ENCODE data around the gene IPP. TPM values are rescaled to one million over a fixed set of nuclear protein-coding genes. Genes with fewer than 3 reads are reported as not detected.

The IPP gene
- total RNA-seq, 1 experiment from 2014 or later, result 25.4 TPM

GRCh38 chr1:45656573-45657226 is 93.8 kb downstream of the IPP start:
- no peaks in the 10 kb centered on the region for H3K9me2 ChIP-seq (ENCODE audit: insufficient read depth)
- H4K20me1 ChIP-seq (ENCODE audit: insufficient read depth), result peaks cover 24% of the 10 kb centered on the region
- no peak for DNase-seq
- H3F3A ChIP-seq (ENCODE audit: insufficient read depth, low read depth), result no peaks in the 10 kb centered on the region; the same call in 1 of the 2 replicates
- H2AFZ ChIP-seq, result no peak overlapping the region
- H3K36me3 ChIP-seq (ENCODE audit: low read depth), result peaks cover 63% of the 10 kb centered on the region
- peaks cover 12% of the 10 kb centered on the region; the same call in 1 of the 2 replicates for H3K79me2 ChIP-seq (ENCODE audit: low read depth)
- CTCF ChIA-PET, result interaction anchor here (0.7 kb wide), 1 partner anchor 898 kb away, joined by 8 read pairs; no protein-coding TSS in a partner anchor
- POLR2A ChIA-PET (ENCODE audit: unreplicated experiment), result no interaction called here
- no peaks in the 10 kb centered on the region for H3K27me3 ChIP-seq (ENCODE audit: insufficient read depth, low read depth)
- H3K4me2 ChIP-seq, result no peak overlapping the region
- no peaks in the 10 kb centered on the region for H3K4me1 ChIP-seq (replicated peaks; ENCODE audit: insufficient read depth)
- no TSS peak for BruUV-seq (replicated peaks)
- H3K9me3 ChIP-seq (ENCODE audit: insufficient read depth, low read depth), result no peaks in the 10 kb centered on the region
- intact Hi-C loops (cut with micrococcal nuclease; ENCODE audit: unreplicated experiment), result no loop called here
- no peak overlapping the region for H3K4me3 ChIP-seq
- no peak overlapping the region for H3K27ac ChIP-seq
- no peak for TF ChIP-seq EZH2 (IDR thresholded peaks at IDR 0.05; ENCODE audit: low read depth)
- no peak for TF ChIP-seq CTCF (conservative IDR thresholded peaks at IDR 0.05)

- Histone ChIP-seq H3K27ac (no peak overlapping the region), H2AFZ (no peak overlapping the region), H3K9me2 (ENCODE audit: insufficient read depth) (no peaks in the 10 kb centered on the region), H3K4me1 (replicated peaks; ENCODE audit: insufficient read depth) (no peaks in the 10 kb centered on the region), H3K36me3 (ENCODE audit: low read depth) (peaks cover 75% of the 10 kb centered on the region), H3K27me3 (ENCODE audit: insufficient read depth, low read depth) (no peaks in the 10 kb centered on the region), H3K79me2 (ENCODE audit: low read depth) (0 out of 2 replicates have a peak, but pooled peaks cover 14% of the 10 kb centered on the region), H3K4me2 (no peak overlapping the region), H3F3A (ENCODE audit: insufficient read depth, low read depth) (no peaks in the 10 kb centered on the region; the same call in 1 of the 2 replicates), H3K9me3 (ENCODE audit: insufficient read depth, low read depth) (no peaks in the 10 kb centered on the region), H4K20me1 (ENCODE audit: insufficient read depth) (peaks cover 14% of the 10 kb centered on the region; the same call in 1 of the 2 replicates), H3K4me3 (no peak overlapping the region)
- intact Hi-C loops (cut with micrococcal nuclease; ENCODE audit: unreplicated experiment), result loop anchor here (5.0 kb wide), 1 partner anchor 228 kb away; no protein-coding TSS in a partner anchor
- ChIA-PET POLR2A (ENCODE audit: unreplicated experiment) (interaction anchor here (0.6 kb wide), 1 partner anchor 40 kb away, joined by 3 read pairs; no protein-coding TSS in a partner anchor), CTCF (interaction anchor here (0.5 to 0.7 kb wide), 3 partner anchors 25 to 1209 kb away, joined by 3 to 7 read pairs (median 6); partner anchors contain the start of gene PLK3)
- TF ChIP-seq EZH2 (IDR thresholded peaks at IDR 0.05; ENCODE audit: low read depth) (no peak), CTCF (conservative IDR thresholded peaks at IDR 0.05) (no peak)
- no TSS peak for BruUV-seq (replicated peaks)
- no peak for DNase-seq
Observed at GRCh38 chr1:45654540-45655280, 95.7 kb downstream of the IPP start.

Other genes with a start within 250 kb of the IPP start
- gene PRDX1, start 228.8 kb downstream of the IPP start, total RNA-seq (2021), result 1,455 and 1,838 TPM in 2 replicates
- 202 and 277 TPM in 2 replicates for gene AKR1A1, start 199.8 kb downstream of the IPP start, total RNA-seq (2021)
- 211 and 221 TPM in 2 replicates for gene NASP, start 166.6 kb downstream of the IPP start, total RNA-seq (2021)
- 5.6 and 6.6 TPM in 2 replicates for gene CCDC17, start 126.6 kb downstream of the IPP start, total RNA-seq (2021)
- gene GPBP1L1, start 64.1 kb downstream of the IPP start, total RNA-seq (2021), result 124 and 138 TPM in 2 replicates
- gene TMEM69, start 62.5 kb downstream of the IPP start, total RNA-seq (2021), result 25.5 and 49.4 TPM in 2 replicates
- gene MAST2, start 53.0 kb upstream of the IPP start, total RNA-seq (2021), result 58.8 and 69.3 TPM in 2 replicates

All from PC-9 (cell line).